GM12878 (cell line): ENCODE measurements around the gene NLGN1. TPM values are rescaled to one million over a fixed set of nuclear protein-coding genes. Genes with fewer than 3 reads are reported as not detected.

Source experiments
- ATAC-seq: fragments of 200-7000 bp; cut with Tn5 transposase; 3 replicates; pipeline ENCODE4 v1.9.1; 2020; ENCODE audit warnings: mild to moderate bottlenecking, moderate library complexity
- BruUV-seq: library from RNA; stranded (reverse); fragments of 400-500 nt; replicated peaks from 2 replicates; lab custom pipeline; 2021; lab: Mats Ljungman, UMichigan
- CTCF ChIA-PET: fragments of 300-600 bp; sonication (Branson Sonifier 250); formaldehyde crosslinking; extraction: SDS; loops from one replicate; lab custom pipeline; 2021; ENCODE audit warnings: inconsistent platforms; lab: Yijun Ruan, JAX
- POLR2A ChIA-PET: fragments of 350-600 bp; formaldehyde crosslinking; extraction: SDS; loops from one replicate; lab custom pipeline; 2021; ENCODE audit warnings: inconsistent platforms; lab: Charles Lee
- RAD21 ChIA-PET: fragments of 300-600 bp; sonication (Branson Sonifier 250); formaldehyde crosslinking; loops from one replicate; lab custom pipeline; 2023; ENCODE audit warnings: antibody characterized with exemption; ENCODE audit not compliant: unreplicated experiment; lab: Charles Lee
- SMC1A ChIA-PET: fragments of 300-600 bp; sonication (Branson Sonifier 250); formaldehyde crosslinking; loops from one replicate; lab custom pipeline; 2023; ENCODE audit not compliant: unreplicated experiment, uncharacterized antibody; lab: Charles Lee
- DNase-seq: peaks from one replicate; pipeline ENCODE4 v3.0.0-alpha.2; 2011; ENCODE audit warnings: low read depth, low spot score
- FAIRE-seq: peaks from 3 replicates; lab custom pipeline; 2011; peaks lifted over from hg19 to GRCh38; lab: Jason Lieb, UNC
- H2AFZ ChIP-seq: 2 replicates; pipeline ENCODE4 v1.6.0; 2011; ENCODE audit warnings: low read depth, low read length, control low read depth; ENCODE audit not compliant: control insufficient read depth
- H3K27ac ChIP-seq: 2 replicates; pipeline ENCODE4 v1.5.1; 2011; ENCODE audit warnings: control low read depth; ENCODE audit not compliant: control insufficient read depth, insufficient read depth
- H3K27me3 ChIP-seq, 2 experiments: replicated peaks in 1 of 2; 2 replicates each; pipeline versions ENCODE4 v1.6.0 to v1.6.1; 2011; ENCODE audit warnings: low read length in 1 of 2; ENCODE audit not compliant: control insufficient read depth in 2 of 2, insufficient read depth in 2 of 2
- H3K36me3 ChIP-seq, 2 experiments: 2 replicates each; pipeline ENCODE4 v1.5.1; 2011; ENCODE audit warnings: low read length in 1 of 2; ENCODE audit not compliant: control insufficient read depth in 2 of 2, insufficient read depth in 2 of 2
- H3K4me1 ChIP-seq: 2 replicates; pipeline ENCODE4 v1.6.1; 2011; ENCODE audit warnings: mild to moderate bottlenecking, low read length, moderate library complexity, mixed read lengths; ENCODE audit not compliant: control insufficient read depth, insufficient read depth
- H3K4me2 ChIP-seq: 2 replicates; pipeline ENCODE4 v1.6.0; 2011; ENCODE audit warnings: control low read depth; ENCODE audit not compliant: control insufficient read depth, insufficient read depth
- H3K4me3 ChIP-seq: fragments of 200-600 bp; sonication (generic); 2 replicates; pipeline ENCODE4 v1.5.1; 2016
- H3K79me2 ChIP-seq: 2 replicates; pipeline ENCODE4 v1.6.0; 2011; ENCODE audit warnings: low read length; ENCODE audit not compliant: control insufficient read depth, insufficient read depth
- H3K9ac ChIP-seq: 2 replicates; pipeline ENCODE4 v1.8.0; 2011; ENCODE audit warnings: low read length, control low read depth, mixed read lengths; ENCODE audit not compliant: control insufficient read depth, insufficient read depth
- H3K9me3 ChIP-seq: replicated peaks from 3 replicates; pipeline ENCODE4 v1.5.1; 2011; ENCODE audit warnings: mild to moderate bottlenecking, low read length; ENCODE audit not compliant: control insufficient read depth, insufficient read depth
- H4K20me1 ChIP-seq: 2 replicates; pipeline ENCODE4 v1.6.0; 2011; ENCODE audit not compliant: control insufficient read depth, insufficient read depth
- CHD2 ChIP-seq: IDR thresholded peaks from 2 replicates; pipeline ENCODE4 v1.6.1; 2011; ENCODE audit warnings: low read depth, low read length, improper control_type of control experiment, borderline replicate concordance
- GATAD2B ChIP-seq: fragments of 450-650 bp; conservative IDR thresholded peaks from 2 replicates; pipeline ENCODE4 v1.6.1; 2017; ENCODE audit warnings: low read depth, mild to moderate bottlenecking, moderate library complexity
- IKZF1 ChIP-seq: fragments of 450-650 bp; conservative IDR thresholded peaks from 2 replicates; pipeline ENCODE4 v1.6.1; 2017; ENCODE audit warnings: antibody characterized with exemption, mild to moderate bottlenecking
- KDM1A ChIP-seq: fragments of 200-600 bp; sonication (generic); IDR thresholded peaks from 2 replicates; pipeline ENCODE4 v1.6.1; 2016; ENCODE audit warnings: borderline replicate concordance
- MYB ChIP-seq: fragments of 150-350 bp; IDR thresholded peaks from 2 replicates; pipeline ENCODE4 v1.6.1; 2014; ENCODE audit warnings: mild to moderate bottlenecking, low read depth, low read length, borderline replicate concordance
- NFYB ChIP-seq: IDR thresholded peaks from 2 replicates; pipeline ENCODE4 v1.6.1; 2011; ENCODE audit warnings: low read depth, mild to moderate bottlenecking, low read length, improper control_type of control experiment, moderate library complexity; ENCODE audit not compliant: insufficient read depth
- SMAD1 ChIP-seq: fragments of 450-650 bp; IDR thresholded peaks from 2 replicates; pipeline ENCODE4 v1.6.1; 2018; ENCODE audit warnings: mild to moderate bottlenecking, low read depth; ENCODE audit not compliant: partially characterized antibody
- STAT1 ChIP-seq: fragments of 450-650 bp; conservative IDR thresholded peaks from 2 replicates; pipeline ENCODE4 v1.6.1; 2014; ENCODE audit warnings: antibody characterized with exemption, mild to moderate bottlenecking
- TCF3 ChIP-seq: IDR thresholded peaks from 2 replicates; pipeline ENCODE4 v1.6.1; 2012; ENCODE audit warnings: low read depth, mild to moderate bottlenecking, low read length, borderline replicate concordance; ENCODE audit not compliant: insufficient read depth
- WGBS: methylation state at CpG from one replicate; pipeline ENCODE4 v1.1.6; 2016; ENCODE audit warnings: low lambda C conversion rate; ENCODE audit not compliant: insufficient replicate concordance, insufficient coverage; ENCODE audit errors: missing lambda C conversion rate; 5-methylcytosine and 5-hydroxymethylcytosine counted together
- in situ Hi-C: fragments of 300-500 bp; cut with MboI; formaldehyde crosslinking; loops from 9 replicates; pipeline ENCODE4 v1.14.3; 2018; ENCODE audit warnings: mixed read lengths
- intact Hi-C: fragments of 100-400 bp; cut with micrococcal nuclease; formaldehyde crosslinking; loops from one replicate; pipeline ENCODE4 v1.14.2; 2022; ENCODE audit not compliant: unreplicated experiment
- polyA plus RNA-seq, 11 experiments: library from polyadenylated mRNA; depleted of rRNA in 4 of 11; unstranded in 6 of 11; stranded (reverse) in 5 of 11; fragments of >200 nt; fragmentation: Nextera tagmentation in 4 of 11; fragmentation: Illumina TruSeq in 1 of 11; extraction: Ambion mirVana in 4 of 11; extraction: Trizol in 1 of 11; gene quantifications; 1 replicate in 1 of 11; 2 replicates in 10 of 11; pipeline versions ENCODE4 v1.2.1 to v1.2.3, GENCODE V29; 2011 to 2016; ENCODE audit warnings: inconsistent platforms in 2 of 11, missing spikeins in 2 of 11, low read depth in 1 of 11
- total RNA-seq, 4 experiments: library from RNA; depleted of rRNA in 3 of 4; stranded (reverse); fragments of >200 nt in 3 of 4; fragmentation: Illumina TruSeq in 1 of 4; extraction: Trizol in 1 of 4; gene quantifications; 2 replicates each; pipeline versions ENCODE4 v1.2.1 to v1.2.3, GENCODE V29; 2013 to 2021
- TF ChIP-seq, protein P1 (sequence below): fragments of 450-650 bp; IDR thresholded peaks from 2 replicates; pipeline ENCODE4 v1.6.1; 2017; ENCODE audit warnings: low read depth, mild to moderate bottlenecking, moderate library complexity
- TF ChIP-seq, protein P2 (sequence below): IDR thresholded peaks from 2 replicates; pipeline ENCODE4 v1.6.1; 2011; ENCODE audit warnings: mild to moderate bottlenecking, low read depth, low read length, moderate library complexity; ENCODE audit not compliant: insufficient replicate concordance
- TF ChIP-seq, protein P3 (sequence below): fragments of 450-650 bp; conservative IDR thresholded peaks from 2 replicates; pipeline ENCODE4 v1.6.1; 2017; ENCODE audit warnings: mild to moderate bottlenecking, moderate library complexity
- TF ChIP-seq, protein P4 (sequence below): IDR thresholded peaks from 2 replicates; pipeline ENCODE4 v1.6.1; 2012; ENCODE audit warnings: low read depth, low read length, improper control_type of control experiment
- TF ChIP-seq, protein P5 (sequence below): IDR thresholded peaks from 2 replicates; pipeline ENCODE4 v1.6.1; 2012; ENCODE audit warnings: mild to moderate bottlenecking, low read depth, low read length

Gene NLGN1
- total and polyA plus RNA-seq, 10 of the 15 experiments (the other 5 are each of a cell fraction or from before 2014, with no cell fraction given), result not detected

DNA sequence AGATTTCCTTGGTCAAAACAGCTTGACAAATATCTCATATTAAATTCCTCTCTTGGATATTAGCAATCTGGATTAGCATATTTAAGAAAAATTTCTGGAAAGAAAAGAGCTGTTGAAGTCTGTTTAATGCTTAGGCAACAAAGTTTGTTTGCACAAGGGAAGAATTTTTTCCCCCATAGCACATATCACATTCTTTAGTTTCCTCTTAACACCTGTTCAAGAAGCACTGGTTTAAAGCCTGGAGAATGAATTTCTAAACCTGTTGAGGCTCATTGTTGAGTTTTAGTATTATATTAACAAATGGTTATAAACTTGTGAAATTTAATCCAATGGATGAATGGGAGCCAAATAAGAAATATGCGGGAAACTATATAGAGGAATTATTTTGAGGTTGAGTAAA lies 41.5 kb downstream of the NLGN1 start:
- POLR2A ChIA-PET, result no interaction called here
- no peak overlapping the region for H3K9ac ChIP-seq
- H3K4me3 ChIP-seq, result no peak overlapping the region
- RAD21 ChIA-PET, result no interaction called here
- CTCF ChIA-PET, result no interaction called here
- H3K4me1 ChIP-seq, result no peaks in the 10 kb centered on the region
- in situ Hi-C loops, result no loop called here
- intact Hi-C loops, result no loop called here
- H2AFZ ChIP-seq, result no peak overlapping the region
- ATAC-seq, result no peak
- no peaks in the 10 kb centered on the region for H3K9me3 ChIP-seq
- SMC1A ChIA-PET, result no interaction called here
- no peak overlapping the region for H3K27ac ChIP-seq
- no TSS peak for BruUV-seq
- no peak for FAIRE-seq
- DNase-seq, result no peak
- H3K36me3 ChIP-seq, result no peaks in the 10 kb centered on the region
- H3K27me3 ChIP-seq, result no peaks in the 10 kb centered on the region
- no peaks in the 10 kb centered on the region for H3K79me2 ChIP-seq
- WGBS, result 93% methylated on average over 1 of the region's 1 CpG
- H4K20me1 ChIP-seq, result no peaks in the 10 kb centered on the region
- no peak overlapping the region for H3K4me2 ChIP-seq
- TF ChIP-seq, protein P1, sequence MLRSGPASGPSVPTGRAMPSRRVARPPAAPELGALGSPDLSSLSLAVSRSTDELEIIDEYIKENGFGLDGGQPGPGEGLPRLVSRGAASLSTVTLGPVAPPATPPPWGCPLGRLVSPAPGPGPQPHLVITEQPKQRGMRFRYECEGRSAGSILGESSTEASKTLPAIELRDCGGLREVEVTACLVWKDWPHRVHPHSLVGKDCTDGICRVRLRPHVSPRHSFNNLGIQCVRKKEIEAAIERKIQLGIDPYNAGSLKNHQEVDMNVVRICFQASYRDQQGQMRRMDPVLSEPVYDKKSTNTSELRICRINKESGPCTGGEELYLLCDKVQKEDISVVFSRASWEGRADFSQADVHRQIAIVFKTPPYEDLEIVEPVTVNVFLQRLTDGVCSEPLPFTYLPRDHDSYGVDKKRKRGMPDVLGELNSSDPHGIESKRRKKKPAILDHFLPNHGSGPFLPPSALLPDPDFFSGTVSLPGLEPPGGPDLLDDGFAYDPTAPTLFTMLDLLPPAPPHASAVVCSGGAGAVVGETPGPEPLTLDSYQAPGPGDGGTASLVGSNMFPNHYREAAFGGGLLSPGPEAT, result no peak
- no peak for TF ChIP-seq GATAD2B
- TF ChIP-seq TCF3, result no peak
- no peak for TF ChIP-seq NFYB
- TF ChIP-seq, protein P2, sequence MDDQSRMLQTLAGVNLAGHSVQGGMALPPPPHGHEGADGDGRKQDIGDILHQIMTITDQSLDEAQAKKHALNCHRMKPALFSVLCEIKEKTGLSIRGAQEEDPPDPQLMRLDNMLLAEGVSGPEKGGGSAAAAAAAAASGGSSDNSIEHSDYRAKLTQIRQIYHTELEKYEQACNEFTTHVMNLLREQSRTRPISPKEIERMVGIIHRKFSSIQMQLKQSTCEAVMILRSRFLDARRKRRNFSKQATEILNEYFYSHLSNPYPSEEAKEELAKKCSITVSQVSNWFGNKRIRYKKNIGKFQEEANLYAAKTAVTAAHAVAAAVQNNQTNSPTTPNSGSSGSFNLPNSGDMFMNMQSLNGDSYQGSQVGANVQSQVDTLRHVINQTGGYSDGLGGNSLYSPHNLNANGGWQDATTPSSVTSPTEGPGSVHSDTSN, result no peak
- TF ChIP-seq IKZF1, result no peak
- no peak for TF ChIP-seq STAT1
- TF ChIP-seq KDM1A, result no peak
- TF ChIP-seq, protein P3, sequence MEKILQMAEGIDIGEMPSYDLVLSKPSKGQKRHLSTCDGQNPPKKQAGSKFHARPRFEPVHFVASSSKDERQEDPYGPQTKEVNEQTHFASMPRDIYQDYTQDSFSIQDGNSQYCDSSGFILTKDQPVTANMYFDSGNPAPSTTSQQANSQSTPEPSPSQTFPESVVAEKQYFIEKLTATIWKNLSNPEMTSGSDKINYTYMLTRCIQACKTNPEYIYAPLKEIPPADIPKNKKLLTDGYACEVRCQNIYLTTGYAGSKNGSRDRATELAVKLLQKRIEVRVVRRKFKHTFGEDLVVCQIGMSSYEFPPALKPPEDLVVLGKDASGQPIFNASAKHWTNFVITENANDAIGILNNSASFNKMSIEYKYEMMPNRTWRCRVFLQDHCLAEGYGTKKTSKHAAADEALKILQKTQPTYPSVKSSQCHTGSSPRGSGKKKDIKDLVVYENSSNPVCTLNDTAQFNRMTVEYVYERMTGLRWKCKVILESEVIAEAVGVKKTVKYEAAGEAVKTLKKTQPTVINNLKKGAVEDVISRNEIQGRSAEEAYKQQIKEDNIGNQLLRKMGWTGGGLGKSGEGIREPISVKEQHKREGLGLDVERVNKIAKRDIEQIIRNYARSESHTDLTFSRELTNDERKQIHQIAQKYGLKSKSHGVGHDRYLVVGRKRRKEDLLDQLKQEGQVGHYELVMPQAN, result no peak
- TF ChIP-seq, protein P4, sequence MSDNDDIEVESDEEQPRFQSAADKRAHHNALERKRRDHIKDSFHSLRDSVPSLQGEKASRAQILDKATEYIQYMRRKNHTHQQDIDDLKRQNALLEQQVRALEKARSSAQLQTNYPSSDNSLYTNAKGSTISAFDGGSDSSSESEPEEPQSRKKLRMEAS, result no peak
- TF ChIP-seq, protein P5, sequence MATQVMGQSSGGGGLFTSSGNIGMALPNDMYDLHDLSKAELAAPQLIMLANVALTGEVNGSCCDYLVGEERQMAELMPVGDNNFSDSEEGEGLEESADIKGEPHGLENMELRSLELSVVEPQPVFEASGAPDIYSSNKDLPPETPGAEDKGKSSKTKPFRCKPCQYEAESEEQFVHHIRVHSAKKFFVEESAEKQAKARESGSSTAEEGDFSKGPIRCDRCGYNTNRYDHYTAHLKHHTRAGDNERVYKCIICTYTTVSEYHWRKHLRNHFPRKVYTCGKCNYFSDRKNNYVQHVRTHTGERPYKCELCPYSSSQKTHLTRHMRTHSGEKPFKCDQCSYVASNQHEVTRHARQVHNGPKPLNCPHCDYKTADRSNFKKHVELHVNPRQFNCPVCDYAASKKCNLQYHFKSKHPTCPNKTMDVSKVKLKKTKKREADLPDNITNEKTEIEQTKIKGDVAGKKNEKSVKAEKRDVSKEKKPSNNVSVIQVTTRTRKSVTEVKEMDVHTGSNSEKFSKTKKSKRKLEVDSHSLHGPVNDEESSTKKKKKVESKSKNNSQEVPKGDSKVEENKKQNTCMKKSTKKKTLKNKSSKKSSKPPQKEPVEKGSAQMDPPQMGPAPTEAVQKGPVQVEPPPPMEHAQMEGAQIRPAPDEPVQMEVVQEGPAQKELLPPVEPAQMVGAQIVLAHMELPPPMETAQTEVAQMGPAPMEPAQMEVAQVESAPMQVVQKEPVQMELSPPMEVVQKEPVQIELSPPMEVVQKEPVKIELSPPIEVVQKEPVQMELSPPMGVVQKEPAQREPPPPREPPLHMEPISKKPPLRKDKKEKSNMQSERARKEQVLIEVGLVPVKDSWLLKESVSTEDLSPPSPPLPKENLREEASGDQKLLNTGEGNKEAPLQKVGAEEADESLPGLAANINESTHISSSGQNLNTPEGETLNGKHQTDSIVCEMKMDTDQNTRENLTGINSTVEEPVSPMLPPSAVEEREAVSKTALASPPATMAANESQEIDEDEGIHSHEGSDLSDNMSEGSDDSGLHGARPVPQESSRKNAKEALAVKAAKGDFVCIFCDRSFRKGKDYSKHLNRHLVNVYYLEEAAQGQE, result no peak
- TF ChIP-seq CHD2, result no peak
- no peak for TF ChIP-seq MYB
- TF ChIP-seq SMAD1, result no peak
